Testis (tissue), 3 donors: Measurements from ENCODE around the gene INSIG1. TPM values are rescaled to one million over a fixed set of nuclear protein-coding genes. Genes with fewer than 3 reads are reported as not detected.

Experiments used
- DNase-seq: peaks from one replicate; pipeline ENCODE4 v3.0.0-alpha.2; 2019
- H3K27ac ChIP-seq, 2 donors: fragments of 200-600 bp; sonication (generic); one replicate each; pipeline ENCODE4 v1.5.1; 2019
- H3K27me3 ChIP-seq: fragments of 200-600 bp; sonication (generic); one replicate; pipeline ENCODE4 v1.5.1; 2019
- H3K36me3 ChIP-seq: fragments of 200-600 bp; sonication (generic); one replicate; pipeline ENCODE4 v1.5.1; 2017; ENCODE audit warnings: low read depth; ENCODE audit errors: missing control alignments
- H3K4me1 ChIP-seq: fragments of 200-600 bp; sonication (generic); one replicate; pipeline ENCODE4 v1.5.1; 2019
- H3K4me3 ChIP-seq, 2 donors: fragments of 200-600 bp; sonication (generic); one replicate each; pipeline ENCODE4 v1.5.1; 2017 to 2019
- H3K9me3 ChIP-seq: fragments of 200-600 bp; sonication (generic); one replicate; pipeline ENCODE4 v1.5.1; 2017
- POLR2A ChIP-seq: fragments of 450-650 bp; IDR thresholded peaks from one replicate; pipeline ENCODE4 v1.6.1; 2017; ENCODE audit warnings: antibody characterized with exemption, mild to moderate bottlenecking, moderate library complexity
- WGBS, 2 donors: methylation state at CpG; one replicate each; pipeline ENCODE4 v1.1.5; 2018; 5-methylcytosine and 5-hydroxymethylcytosine counted together
- intact Hi-C: fragments of 100-400 bp; cut with DNase I; formaldehyde crosslinking; loops from one replicate; pipeline ENCODE4 v1.15.1; 2023; ENCODE audit warnings: low total_unique reads
- polyA plus RNA-seq: library from polyadenylated mRNA; stranded (reverse); fragments of 350-450 nt; fragmentation: Illumina TruSeq; extraction: RNeasy Lipid Tissue Mini Kit (QIAGEN cat#74804); gene quantifications from one replicate; pipeline ENCODE4 v1.2.3, GENCODE V29; 2014; ENCODE audit warnings: low read depth, low replicate concordance; ENCODE audit not compliant: insufficient read depth
- total RNA-seq, 2 donors: library from RNA; depleted of rRNA; stranded (reverse); fragments of >200 nt; gene quantifications; one replicate each; pipeline ENCODE4 v1.2.3, GENCODE V29; 2016
- TF ChIP-seq, protein P1 (sequence below), 3 experiments: fragments of 450-650 bp in 2 of 3; fragments of 200-600 bp in 1 of 3; sonication (generic) in 1 of 3; IDR thresholded peaks; one replicate each; pipeline ENCODE4 v1.5.1; 2016 to 2019; ENCODE audit warnings: antibody characterized with exemption in 3 of 3, mild to moderate bottlenecking in 2 of 3, moderate library complexity in 1 of 3

Gene INSIG1
- total and polyA plus RNA-seq, 3 donors from 2014 or later = 52.7 to 118 (median 89.7) TPM

DNA sequence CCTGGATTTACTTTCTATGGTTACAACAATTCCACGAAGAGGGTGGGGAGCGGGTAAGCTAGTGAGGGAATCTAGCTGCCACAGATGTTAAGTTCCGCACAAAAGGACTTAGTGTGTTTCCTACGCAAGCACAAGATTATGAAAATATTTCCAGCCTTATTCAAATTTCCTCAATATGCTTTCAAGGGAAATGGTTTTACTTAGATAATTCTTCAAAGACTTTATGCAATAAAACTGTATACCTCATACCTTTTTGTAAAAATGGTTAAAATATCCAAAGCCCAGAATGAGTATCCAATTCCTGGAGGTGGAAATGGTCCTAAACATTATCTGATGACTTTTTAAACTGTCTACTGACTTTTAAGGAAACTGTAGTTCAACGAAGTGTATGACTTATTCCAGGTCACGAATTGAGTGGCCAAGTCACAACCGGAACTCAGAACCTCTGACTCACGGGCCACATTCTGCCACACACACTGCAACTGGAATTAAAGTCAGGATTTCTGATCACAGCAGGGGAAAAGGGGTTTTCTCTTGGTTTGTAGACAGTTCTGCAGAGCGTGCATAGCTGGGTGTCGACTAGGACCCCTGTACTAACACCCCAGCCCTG lies 20.2 kb upstream of the INSIG1 start:
- no peaks in the 10 kb centered on the region for H3K9me3 ChIP-seq
- H3K27ac ChIP-seq = no peak overlapping the region
- no peaks in the 10 kb centered on the region for H3K36me3 ChIP-seq
- TF ChIP-seq, protein P1, sequence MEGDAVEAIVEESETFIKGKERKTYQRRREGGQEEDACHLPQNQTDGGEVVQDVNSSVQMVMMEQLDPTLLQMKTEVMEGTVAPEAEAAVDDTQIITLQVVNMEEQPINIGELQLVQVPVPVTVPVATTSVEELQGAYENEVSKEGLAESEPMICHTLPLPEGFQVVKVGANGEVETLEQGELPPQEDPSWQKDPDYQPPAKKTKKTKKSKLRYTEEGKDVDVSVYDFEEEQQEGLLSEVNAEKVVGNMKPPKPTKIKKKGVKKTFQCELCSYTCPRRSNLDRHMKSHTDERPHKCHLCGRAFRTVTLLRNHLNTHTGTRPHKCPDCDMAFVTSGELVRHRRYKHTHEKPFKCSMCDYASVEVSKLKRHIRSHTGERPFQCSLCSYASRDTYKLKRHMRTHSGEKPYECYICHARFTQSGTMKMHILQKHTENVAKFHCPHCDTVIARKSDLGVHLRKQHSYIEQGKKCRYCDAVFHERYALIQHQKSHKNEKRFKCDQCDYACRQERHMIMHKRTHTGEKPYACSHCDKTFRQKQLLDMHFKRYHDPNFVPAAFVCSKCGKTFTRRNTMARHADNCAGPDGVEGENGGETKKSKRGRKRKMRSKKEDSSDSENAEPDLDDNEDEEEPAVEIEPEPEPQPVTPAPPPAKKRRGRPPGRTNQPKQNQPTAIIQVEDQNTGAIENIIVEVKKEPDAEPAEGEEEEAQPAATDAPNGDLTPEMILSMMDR (IDR thresholded peaks at IDR 0.05) = no peak
- no peak for TF ChIP-seq POLR2A
- 85 to 93% methylated on average over 10 of the region's 10 CpGs for WGBS, 2 donors
- no peaks in the 10 kb centered on the region for H3K27me3 ChIP-seq
- intact Hi-C loops = no loop called here
- DNase-seq = no peak
- no peaks in the 10 kb centered on the region for H3K4me1 ChIP-seq
- no peak overlapping the region for H3K4me3 ChIP-seq

DNA sequence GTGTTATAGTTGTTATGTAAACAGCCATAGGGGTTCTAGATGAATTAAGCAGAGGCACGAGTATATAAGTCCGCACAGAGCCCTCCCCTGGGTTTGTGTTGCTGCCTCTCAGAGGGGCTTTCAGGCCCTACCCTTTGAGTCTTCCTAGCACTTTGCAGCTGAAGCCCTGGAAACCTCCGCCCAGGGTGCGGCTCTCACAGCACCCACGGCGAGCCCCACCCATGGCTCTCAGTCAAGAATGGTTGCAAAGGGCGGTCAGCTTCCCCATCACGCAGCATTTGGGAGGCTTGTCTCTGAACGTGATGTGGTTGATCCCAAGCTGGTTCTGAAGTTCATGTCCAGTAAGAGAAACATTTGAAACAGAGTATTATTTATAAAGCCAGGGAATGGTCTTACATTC lies 18.8 kb upstream of the INSIG1 start:
- Histone ChIP-seq H3K4me1 (no peaks in the 10 kb centered on the region), H3K36me3 (no peaks in the 10 kb centered on the region), H3K27ac (no peak overlapping the region), H3K27me3 (no peaks in the 10 kb centered on the region), H3K4me3 (no peak overlapping the region), H3K9me3 (no peaks in the 10 kb centered on the region)
- intact Hi-C loops = no loop called here
- WGBS, 2 donors = 83 to 84% methylated on average over 9 of the region's 9 CpGs
- TF ChIP-seq POLR2A = no peak
- TF ChIP-seq, protein P1 (IDR thresholded peaks at IDR 0.05) = no peak
- no peak for DNase-seq

DNA sequence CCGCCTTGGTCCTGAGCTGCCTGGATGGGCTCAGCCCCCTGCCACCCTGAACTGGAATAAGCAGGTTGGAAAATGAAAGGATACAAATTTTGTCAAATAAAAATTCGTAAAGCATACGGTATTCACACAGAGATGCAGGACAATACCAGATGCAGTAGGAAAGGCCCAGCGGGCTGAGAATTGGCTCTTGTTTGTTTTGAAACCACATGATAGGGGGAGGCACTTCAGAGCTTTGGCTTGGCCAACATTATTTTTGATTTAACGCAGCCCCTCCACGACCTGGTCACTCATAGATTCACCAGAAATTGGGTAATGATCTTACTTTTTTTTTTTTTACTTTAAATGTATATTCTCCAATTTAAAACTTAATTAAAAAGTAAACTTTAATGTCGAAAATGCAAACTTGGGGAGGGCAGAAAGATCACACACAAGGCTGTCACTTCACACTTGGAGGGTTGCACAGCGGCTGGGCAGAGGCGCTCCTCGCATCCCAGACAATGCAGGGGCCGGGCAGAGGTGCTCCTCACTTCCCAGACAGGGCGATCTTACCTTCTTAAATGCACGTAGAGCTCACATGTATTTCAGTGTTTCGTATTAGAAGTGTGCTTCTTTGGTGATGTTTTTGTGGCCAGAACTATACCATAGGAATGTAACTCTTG lies 17.8 kb upstream of the INSIG1 start:
- TF ChIP-seq, protein P1 (IDR thresholded peaks at IDR 0.05) = no peak
- TF ChIP-seq POLR2A = no peak
- H3K9me3 ChIP-seq = no peaks in the 10 kb centered on the region
- intact Hi-C loops = no loop called here
- WGBS, 2 donors = 90 to 93% methylated on average over 14 of the region's 14 CpGs
- DNase-seq = no peak
- H3K4me3 ChIP-seq = no peak overlapping the region
- no peaks in the 10 kb centered on the region for H3K36me3 ChIP-seq
- no peaks in the 10 kb centered on the region for H3K4me1 ChIP-seq
- H3K27me3 ChIP-seq = no peaks in the 10 kb centered on the region
- no peak overlapping the region for H3K27ac ChIP-seq

DNA sequence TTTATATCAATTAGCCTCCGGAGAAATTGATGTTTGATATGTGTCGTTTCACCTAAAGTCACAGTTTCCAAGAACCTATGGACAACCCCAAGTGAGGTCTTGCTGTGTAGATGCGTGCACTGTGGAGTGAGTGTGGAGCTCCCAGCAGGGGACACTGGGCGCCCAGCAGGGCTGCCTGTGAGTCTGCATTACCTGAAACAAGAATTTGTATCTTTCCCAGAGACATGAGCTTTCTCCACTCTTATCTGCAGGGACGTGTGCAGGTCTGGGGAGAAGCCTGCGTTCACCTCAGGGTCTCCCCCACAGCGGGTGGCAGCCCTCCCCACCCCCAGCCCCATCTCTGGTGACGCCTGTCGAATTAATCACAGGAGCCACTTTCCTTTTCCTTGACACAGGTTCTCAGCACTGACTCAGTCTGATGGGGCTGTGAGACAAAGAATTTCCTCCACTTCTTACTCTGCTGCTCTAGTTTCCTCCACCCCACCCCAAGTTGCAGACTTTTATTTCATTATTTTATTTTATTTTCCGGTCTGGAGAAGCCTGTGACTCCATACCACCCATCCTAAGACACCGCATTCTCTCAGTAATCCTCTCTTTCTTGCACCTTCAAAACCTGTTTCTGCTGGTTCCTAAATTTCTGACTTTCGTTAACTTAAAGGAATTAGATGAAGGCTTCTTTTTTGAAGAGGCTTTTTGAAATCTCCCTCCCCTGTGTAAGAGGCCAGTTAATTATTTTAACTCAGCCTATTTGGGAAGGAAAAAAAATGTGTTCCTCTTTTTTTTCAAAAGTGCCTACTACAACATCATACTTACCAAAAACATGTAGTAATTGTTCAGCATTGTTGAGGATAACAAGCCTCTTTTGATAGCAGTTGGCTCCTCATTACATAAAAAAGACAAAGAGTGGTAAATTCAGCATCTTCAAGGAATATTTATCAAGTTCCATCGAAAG lies 17.0 kb upstream of the INSIG1 start:
- Histone ChIP-seq H3K4me3 (no peak overlapping the region), H3K36me3 (no peaks in the 10 kb centered on the region), H3K27me3 (no peaks in the 10 kb centered on the region), H3K9me3 (no peaks in the 10 kb centered on the region), H3K4me1 (no peaks in the 10 kb centered on the region), H3K27ac (no peak overlapping the region)
- 77 to 80% methylated on average over 13 of the region's 13 CpGs for WGBS, 2 donors
- TF ChIP-seq, protein P1 (IDR thresholded peaks at IDR 0.05) = no peak
- no peak for TF ChIP-seq POLR2A
- DNase-seq = no peak
- intact Hi-C loops = no loop called here
